Upper lobe of right lung (tissue), 1 donor: ENCODE results near the gene TNFRSF11A. TPM values are rescaled to one million over a fixed set of nuclear protein-coding genes. Genes with fewer than 3 reads are reported as not detected.
A peak's percentile ranks its signal among the peaks of the same experiment; 100 is the strongest.

Experiments used
- ATAC-seq: fragments of 200-7000 bp; cut with Tn5 transposase; one replicate; pipeline ENCODE4 v1.9.1; 2020; ENCODE audit warnings: mild to moderate bottlenecking, moderate library complexity
- DNase-seq: peaks from one replicate; pipeline ENCODE4 v3.0.0-alpha.2; 2020
- H3K27ac ChIP-seq: fragments of 200-600 bp; one replicate; pipeline ENCODE4 v1.8.0; 2022
- H3K27me3 ChIP-seq: fragments of 200-600 bp; one replicate; pipeline ENCODE4 v1.8.0; 2022; ENCODE audit warnings: mild to moderate bottlenecking
- H3K36me3 ChIP-seq: fragments of 200-600 bp; one replicate; pipeline ENCODE4 v1.8.0; 2022
- H3K4me1 ChIP-seq: fragments of 200-600 bp; one replicate; pipeline ENCODE4 v1.8.0; 2022
- H3K4me3 ChIP-seq: fragments of 200-600 bp; one replicate; pipeline ENCODE4 v1.8.0; 2022; ENCODE audit warnings: mild to moderate bottlenecking
- H3K9me3 ChIP-seq: fragments of 200-600 bp; one replicate; pipeline ENCODE4 v1.8.0; 2022
- intact Hi-C: fragments of 100-400 bp; cut with DNase I; formaldehyde crosslinking; loops from one replicate; pipeline ENCODE4 v1.11.0; 2022
- total RNA-seq: library from RNA; stranded (reverse); fragmentation: NEBNext Ultra II Directional; extraction: Animal tissue kit (Norgen Biotek cat#: 25700); gene quantifications from one replicate; pipeline ENCODE4 v1.2.1, GENCODE V29; 2021
- TF ChIP-seq, protein P1 (sequence below): fragments of 200-600 bp; IDR thresholded peaks from one replicate; pipeline ENCODE4 v1.8.0; 2022; ENCODE audit warnings: antibody characterized with exemption
- donor health status: DM: no; HTN: yes; CAD: no; lungs with severe emphysema.

The TNFRSF11A gene
- total RNA-seq, 1 donor from 2014 or later = 2.5 TPM

GRCh38 chr18:62331581-62332356 lies 6.7 kb downstream of the TNFRSF11A start:
- no peaks in the 10 kb centered on the region for H3K36me3 ChIP-seq
- no peak for DNase-seq
- intact Hi-C loops = no loop called here
- H3K4me1 ChIP-seq = peaks cover 21% of the 10 kb centered on the region
- H3K4me3 ChIP-seq = no peak overlapping the region
- TF ChIP-seq, protein P1, sequence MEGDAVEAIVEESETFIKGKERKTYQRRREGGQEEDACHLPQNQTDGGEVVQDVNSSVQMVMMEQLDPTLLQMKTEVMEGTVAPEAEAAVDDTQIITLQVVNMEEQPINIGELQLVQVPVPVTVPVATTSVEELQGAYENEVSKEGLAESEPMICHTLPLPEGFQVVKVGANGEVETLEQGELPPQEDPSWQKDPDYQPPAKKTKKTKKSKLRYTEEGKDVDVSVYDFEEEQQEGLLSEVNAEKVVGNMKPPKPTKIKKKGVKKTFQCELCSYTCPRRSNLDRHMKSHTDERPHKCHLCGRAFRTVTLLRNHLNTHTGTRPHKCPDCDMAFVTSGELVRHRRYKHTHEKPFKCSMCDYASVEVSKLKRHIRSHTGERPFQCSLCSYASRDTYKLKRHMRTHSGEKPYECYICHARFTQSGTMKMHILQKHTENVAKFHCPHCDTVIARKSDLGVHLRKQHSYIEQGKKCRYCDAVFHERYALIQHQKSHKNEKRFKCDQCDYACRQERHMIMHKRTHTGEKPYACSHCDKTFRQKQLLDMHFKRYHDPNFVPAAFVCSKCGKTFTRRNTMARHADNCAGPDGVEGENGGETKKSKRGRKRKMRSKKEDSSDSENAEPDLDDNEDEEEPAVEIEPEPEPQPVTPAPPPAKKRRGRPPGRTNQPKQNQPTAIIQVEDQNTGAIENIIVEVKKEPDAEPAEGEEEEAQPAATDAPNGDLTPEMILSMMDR = no peak
- no peak for ATAC-seq
- no peak overlapping the region for H3K27ac ChIP-seq
- no peaks in the 10 kb centered on the region for H3K9me3 ChIP-seq
- H3K27me3 ChIP-seq = peaks cover 33% of the 10 kb centered on the region

GRCh38 chr18:62332431-62332830 lies 7.3 kb downstream of the TNFRSF11A start:
- no peak overlapping the region for H3K4me3 ChIP-seq
- no peaks in the 10 kb centered on the region for H3K36me3 ChIP-seq
- ATAC-seq (no peak), DNase-seq (no peak)
- peaks cover 20% of the 10 kb centered on the region for H3K4me1 ChIP-seq
- TF ChIP-seq, protein P1 = no peak
- H3K27me3 ChIP-seq = peaks cover 26% of the 10 kb centered on the region
- intact Hi-C loops = no loop called here
- no peak overlapping the region for H3K27ac ChIP-seq
- H3K9me3 ChIP-seq = no peaks in the 10 kb centered on the region

GRCh38 chr18:62332964-62333695 lies 8.0 kb downstream of the TNFRSF11A start:
- Histone ChIP-seq H3K4me1 (peaks cover 20% of the 10 kb centered on the region), H3K4me3 (no peak overlapping the region), H3K27me3 (peaks cover 19% of the 10 kb centered on the region), H3K36me3 (no peaks in the 10 kb centered on the region), H3K27ac (no peak overlapping the region), H3K9me3 (no peaks in the 10 kb centered on the region)
- ATAC-seq = no peak
- DNase-seq = no peak
- TF ChIP-seq, protein P1 = no peak
- intact Hi-C loops = no loop called here

- DNase-seq (no peak), ATAC-seq (peak; percentile 15)
- TF ChIP-seq, protein P1 = no peak
- H3K9me3 ChIP-seq = no peaks in the 10 kb centered on the region
- no peak overlapping the region for H3K4me3 ChIP-seq
- peaks cover 19% of the 10 kb centered on the region for H3K4me1 ChIP-seq
- no peak overlapping the region for H3K27ac ChIP-seq
- intact Hi-C loops = no loop called here
- no peaks in the 10 kb centered on the region for H3K36me3 ChIP-seq
- peaks cover 13% of the 10 kb centered on the region for H3K27me3 ChIP-seq
Measured at GRCh38 chr18:62334120-62334519, 9.0 kb downstream of the TNFRSF11A start.

GRCh38 chr18:62335494-62335893 lies 10.4 kb downstream of the TNFRSF11A start:
- TF ChIP-seq, protein P1 = no peak
- DNase-seq = no peak
- H3K27ac ChIP-seq = no peak overlapping the region
- intact Hi-C loops = no loop called here
- no peaks in the 10 kb centered on the region for H3K36me3 ChIP-seq
- H3K9me3 ChIP-seq = no peaks in the 10 kb centered on the region
- ATAC-seq = no peak
- H3K4me3 ChIP-seq = no peak overlapping the region
- H3K4me1 ChIP-seq = peaks cover 7% of the 10 kb centered on the region
- H3K27me3 ChIP-seq = peaks cover 4% of the 10 kb centered on the region
